HG03442 (cell line): Measurements from ENCODE around the gene PITPNC1.
"Not testable (repeated sequence)": the region's sequence is repeated elsewhere in the genome, so short reads cannot be mapped to it uniquely, and the experiment has no call there.

Source experiments
- ATAC-seq: cut with Tn5 transposase; IDR thresholded peaks from one replicate; pipeline ENCODE4 v1.9.1; 2021; ENCODE audit warnings: mild to moderate bottlenecking, moderate library complexity; ENCODE audit not compliant: unreplicated experiment

Gene PITPNC1

DNA sequence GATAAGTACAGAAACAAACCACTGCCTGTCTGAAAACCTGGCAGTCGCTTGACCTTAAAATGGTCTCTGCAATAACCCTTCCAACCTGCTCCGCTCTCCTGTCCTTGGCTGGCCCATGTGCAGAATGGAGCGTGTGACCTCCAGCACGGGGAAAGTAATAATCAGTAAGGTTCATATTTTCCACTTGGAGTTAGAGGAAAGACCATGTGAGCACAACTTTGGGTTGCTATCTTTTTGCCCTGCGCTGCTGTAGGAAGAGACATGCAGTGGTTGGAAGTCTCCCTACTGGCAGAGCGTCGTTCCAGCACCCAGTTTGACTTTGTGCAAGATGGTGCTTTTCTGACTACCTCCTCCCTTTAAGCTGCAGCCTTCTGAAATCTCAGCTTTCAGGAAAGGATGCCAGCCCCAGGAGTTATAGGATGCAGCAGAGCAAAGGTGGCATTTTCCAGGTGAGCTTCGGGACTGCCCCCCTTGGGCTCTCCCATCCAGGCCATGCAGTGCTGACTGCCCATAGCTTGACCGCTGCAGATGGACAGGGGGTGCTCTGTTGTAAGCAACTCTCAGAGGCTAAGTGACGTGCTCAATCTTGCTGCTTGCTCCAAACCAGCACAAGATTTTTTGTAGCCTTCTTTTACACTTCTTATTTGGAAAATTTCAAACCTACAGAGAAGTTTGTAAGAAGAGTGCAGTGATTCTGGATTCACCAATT is 230.0 kb downstream of the PITPNC1 start:
- no peak for ATAC-seq

DNA sequence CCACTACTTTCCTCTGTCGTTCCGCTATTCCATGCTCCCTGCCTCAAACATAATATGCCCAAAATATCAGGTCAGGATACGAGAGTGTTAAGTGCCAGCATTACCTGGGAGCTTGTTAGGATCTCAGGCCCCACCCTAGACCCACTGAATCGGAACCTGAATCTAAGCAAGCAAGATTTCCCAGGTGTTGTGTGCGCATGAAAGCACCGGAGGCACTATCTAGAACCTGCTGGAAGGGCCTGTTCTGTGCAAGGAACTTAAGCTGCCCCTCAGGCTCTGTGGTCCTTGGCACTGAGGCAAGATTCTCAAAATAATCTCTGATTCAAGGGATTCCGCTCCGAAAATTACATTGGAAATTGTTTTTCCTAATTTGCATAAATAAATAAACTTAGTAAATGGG is 233.0 kb downstream of the PITPNC1 start:
- no peak for ATAC-seq

DNA sequence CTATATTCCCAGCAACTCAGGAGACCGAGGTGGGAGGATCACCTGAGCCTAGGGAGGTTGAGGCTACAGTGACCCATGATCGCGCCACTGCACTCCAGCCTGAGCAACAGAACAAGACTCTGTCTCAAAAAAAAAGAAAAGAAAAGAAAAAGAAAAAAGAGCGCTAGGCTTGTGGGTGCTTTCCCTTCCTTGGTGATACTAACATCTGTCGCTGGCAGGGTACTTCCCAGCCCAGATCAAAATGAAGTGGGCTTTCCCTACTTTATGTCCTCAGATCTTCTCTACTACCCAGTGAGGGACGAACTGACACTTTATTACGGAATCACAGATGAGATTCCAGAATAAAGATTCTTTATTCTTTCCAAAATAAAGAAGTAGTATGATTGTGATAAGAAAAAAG is 236.9 kb downstream of the PITPNC1 start:
- ATAC-seq: no peak

DNA sequence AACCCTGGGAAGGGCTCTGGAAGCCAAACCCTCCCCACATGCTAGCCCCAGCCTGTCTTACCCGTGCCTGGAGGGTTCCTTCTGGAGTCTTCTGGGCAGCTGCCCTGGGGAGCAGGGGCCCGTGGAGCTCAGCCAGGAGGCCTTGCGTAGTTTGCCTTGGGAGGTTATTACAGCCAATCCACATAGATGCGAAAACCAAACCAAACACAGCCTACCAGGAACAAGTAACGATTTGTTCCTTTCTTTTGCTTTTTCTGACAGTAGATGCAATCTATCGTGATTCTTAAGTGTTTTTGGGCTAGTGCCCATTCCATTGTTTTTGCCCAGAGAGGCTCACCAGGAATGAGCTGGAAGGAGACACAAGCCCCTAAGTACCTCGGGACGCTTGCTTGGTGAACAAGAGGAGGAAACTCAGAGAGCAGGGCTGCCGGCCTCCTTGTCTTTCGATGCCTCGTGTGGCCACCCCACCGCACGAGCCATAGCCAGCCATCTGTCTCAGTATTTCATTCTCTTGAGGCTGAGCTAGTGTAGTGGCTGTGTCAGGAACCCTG is 238.0 kb downstream of the PITPNC1 start:
- no peak for ATAC-seq

DNA sequence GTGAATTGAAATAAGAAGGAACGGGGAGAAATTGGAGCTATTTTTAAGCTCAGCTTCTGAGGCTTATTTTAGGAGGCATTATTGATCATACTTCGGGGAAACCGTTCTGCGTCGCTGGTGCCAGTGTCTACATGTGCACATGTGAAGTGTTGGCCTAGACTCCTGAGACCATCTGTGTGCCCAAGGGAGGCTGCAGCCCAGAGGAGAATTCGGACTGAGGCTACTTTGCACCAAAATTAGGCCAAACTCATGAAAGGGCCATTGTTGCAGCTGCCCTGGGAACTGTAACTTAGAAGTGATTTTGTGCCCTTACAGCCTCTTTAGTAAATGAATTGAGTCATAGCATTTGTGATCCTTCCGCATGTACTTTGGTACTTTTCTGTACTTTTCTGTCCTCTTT is 238.7 kb downstream of the PITPNC1 start:
- ATAC-seq: no peak

DNA sequence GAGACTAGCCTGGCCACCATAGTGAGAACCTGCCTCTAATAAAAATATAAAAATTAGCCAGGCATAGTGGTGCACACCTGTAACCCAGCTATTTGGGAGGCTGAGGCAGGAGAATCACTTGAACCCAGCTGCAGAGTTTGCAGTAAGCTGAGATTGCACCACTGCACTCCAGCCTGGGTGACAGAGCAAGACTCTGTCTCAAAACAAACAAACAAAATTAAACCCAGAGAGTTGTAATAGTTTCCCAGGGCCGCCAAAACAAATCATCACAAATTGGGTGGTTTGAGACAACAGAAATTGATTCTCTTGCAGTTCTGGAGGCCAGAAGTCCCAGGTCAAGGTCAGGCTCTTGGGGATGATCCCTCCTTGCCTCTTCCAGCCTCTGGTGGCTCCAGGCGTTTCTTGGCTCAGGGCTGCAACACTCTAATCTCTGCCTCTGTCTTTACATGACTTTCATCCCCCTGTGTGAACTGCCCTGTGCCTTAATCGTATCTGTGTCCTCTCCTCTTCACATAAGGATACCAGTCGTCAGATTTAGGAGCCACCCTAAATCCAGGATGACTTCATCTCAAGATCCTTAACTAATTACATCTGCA is 240.3 kb downstream of the PITPNC1 start:
- ATAC-seq: no peak

DNA sequence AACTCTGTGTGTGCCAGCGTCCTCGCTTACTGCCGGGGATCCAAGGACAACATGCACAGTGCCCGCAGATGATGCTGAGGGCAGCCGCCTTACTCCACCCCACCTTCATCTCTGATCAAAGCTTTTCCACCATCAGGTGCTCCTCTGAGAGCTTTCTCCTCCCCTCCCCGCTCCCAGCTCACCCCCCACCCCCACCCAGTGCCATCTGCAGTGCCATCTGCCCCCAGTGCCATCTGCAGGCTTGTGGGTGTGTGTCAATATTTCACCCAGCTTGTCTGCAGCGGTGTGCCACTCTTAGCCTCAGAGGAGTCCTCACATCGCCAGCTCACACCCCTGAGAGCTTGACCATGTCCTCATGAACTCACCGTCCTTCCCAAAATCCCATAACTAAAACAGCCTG is 242.5 kb downstream of the PITPNC1 start:
- no peak for ATAC-seq

DNA sequence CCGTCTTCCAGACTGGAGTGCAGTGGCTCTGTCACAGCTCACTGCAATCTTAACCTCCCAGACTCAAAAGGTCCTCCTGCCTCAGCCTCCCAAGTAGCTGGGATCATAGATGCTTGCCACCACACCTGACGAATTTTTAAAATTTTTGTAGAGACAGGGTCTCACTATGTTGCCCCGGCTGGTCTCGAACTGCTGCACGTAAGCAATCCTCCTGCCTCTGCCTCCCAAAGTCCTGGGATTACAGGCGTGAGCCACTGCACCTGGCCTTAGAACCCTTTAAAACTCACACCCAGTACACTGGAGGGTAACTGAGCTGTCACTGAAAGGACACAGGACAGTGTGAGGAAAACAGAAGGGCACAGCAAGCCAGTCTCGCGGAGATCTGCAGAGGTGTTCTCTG is 243.0 kb downstream of the PITPNC1 start:
- no peak for ATAC-seq

DNA sequence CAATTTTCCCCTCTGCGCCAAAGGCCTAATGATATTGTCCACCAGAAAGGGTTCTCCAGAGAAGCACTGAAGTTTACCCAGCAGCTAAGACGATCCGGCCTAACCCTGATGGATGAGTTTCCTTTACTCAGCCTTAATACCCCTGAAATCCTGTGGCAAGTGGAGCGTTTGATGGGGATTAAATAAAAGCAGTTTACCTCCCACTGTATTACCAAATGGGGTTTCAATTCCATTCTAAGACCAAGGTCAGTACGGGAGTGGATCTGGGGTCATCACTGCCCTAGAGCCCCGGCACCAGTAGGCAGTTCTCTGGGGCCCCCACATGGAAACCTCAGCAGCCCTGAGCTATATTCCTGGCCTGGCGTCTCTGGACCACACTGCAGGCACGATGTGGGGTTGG is 243.6 kb downstream of the PITPNC1 start:
- no peak for ATAC-seq

DNA sequence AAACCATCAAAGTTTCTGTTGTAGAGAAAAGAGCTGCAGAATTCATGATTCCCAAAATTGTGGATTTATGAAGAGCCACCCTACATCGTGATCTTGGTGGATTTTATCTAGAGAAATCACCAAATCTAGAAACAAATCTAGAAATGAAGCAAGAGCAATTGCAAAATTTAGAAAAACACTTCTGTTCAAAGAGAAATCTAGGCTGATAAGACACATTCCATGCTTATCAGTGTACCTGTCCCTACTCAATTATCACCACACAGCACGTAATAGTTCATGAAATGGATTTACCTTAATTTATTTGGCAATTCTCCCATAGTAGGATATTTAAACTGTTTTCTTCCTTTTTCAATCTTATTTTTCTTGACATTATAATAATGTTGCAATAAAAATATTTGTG is 246.7 kb downstream of the PITPNC1 start:
- no peak for ATAC-seq

DNA sequence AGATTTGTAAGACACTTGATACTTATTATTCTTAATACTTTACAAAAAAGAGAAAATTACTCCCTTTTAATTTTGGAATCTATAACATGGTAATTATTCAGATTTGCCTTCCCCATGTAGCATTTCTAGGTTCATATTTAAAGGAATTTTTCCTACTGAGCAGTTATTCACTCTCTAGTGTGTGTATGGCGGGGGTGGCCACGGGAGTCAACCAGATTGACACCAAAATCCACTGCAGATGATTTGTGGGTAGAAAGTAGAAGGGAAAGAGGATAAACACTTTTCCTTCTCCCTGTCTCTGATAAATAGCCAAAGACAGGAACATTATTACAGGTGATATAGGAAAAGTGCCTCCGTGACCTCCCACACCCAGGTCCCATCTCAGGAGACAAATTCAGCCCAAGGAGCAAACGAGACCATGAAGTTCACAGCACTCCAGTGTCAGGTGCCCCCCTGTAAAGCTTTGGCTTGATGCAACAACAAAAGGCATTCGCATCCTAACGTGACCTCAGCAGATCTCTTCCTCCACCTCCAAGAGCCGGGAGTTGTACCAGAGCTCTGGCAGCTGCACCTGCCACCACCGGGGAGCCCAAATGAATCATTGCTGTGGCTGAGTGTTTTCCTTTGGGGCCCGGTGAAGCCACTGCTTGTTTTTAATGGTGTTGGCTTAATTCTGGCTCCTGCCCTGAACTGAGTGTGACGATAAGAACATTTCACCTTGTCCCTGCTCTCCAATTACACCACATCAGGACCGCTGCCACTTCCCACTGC is 248.0 kb downstream of the PITPNC1 start:
- no peak for ATAC-seq

DNA sequence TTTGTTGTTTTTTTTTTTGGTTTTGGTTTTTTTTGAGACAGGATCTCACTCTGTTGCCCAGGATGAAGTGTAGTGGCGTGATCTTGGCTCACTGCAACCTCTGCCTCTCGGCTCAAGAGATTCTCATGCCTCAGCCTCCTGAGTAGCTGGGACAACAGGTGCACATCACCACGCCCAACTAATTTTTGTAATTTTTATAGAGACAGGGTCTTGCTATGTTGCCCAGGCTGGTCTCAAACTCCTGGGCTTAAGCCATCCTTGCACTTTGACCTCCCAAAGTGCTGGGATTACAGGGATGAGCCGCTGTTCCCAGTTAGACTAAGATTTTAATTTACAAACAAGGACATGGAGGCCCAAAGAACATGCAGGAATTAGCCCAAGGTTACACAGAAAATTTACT is 248.9 kb downstream of the PITPNC1 start:
- no peak for ATAC-seq

DNA sequence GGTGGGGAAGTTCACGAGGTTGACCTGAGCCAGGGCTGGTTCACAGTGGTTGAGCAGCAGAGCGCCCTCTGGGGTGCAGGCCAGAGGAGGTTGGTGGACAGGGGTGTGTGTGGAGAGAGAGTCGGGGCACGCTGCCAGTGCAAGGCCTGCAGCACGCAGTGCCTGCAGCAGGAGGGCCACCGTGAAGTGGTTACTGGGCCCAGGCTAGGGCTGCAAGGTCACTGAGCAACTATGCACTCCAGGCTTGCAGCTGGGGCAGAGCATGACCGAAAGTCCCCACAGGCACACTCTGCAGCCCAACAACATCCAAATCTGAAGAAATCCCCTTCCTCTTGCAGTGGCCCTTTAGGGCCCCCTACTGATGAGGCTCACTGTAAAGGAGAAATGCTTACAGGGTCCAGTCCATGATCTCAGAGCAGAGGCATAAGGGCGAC is 251.5 kb downstream of the PITPNC1 start:
- ATAC-seq: no peak

DNA sequence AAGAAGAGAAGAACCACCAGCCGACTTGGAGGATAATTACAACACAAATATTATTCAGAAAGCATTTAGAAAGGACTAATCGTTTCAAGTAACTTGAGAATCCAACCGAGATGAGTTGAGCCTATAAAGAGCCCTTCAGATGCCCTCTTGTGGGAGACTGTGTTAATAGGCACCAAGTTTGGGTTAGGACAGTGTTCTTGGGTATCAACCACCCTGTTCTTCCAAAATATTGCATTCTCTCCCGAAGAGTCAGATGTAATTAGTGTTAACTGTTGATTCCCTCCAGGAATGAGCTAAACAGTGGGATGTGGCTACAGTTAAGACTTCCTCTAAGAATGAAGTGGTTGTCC is 252.9 kb downstream of the PITPNC1 start:
- ATAC-seq: no peak

DNA sequence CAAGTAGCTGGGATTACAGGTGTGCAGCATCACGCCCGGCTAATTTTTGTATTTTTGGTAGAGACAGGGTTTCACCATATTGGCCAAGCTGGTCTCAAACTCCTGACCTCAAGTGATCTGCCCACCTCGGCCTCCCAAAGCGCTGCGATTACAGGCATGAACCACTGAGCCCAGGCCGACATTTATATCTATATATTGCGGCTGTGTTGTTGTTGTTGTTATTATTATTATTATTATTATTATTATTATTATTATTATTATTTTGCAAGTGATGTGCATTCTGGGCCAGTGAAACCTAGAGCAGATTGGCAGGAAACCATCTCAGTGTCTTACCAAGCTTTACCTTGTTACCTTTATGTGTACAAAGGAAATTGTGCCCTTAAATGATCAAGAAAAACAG is 253.8 kb downstream of the PITPNC1 start:
- not testable (repeated sequence) for ATAC-seq

DNA sequence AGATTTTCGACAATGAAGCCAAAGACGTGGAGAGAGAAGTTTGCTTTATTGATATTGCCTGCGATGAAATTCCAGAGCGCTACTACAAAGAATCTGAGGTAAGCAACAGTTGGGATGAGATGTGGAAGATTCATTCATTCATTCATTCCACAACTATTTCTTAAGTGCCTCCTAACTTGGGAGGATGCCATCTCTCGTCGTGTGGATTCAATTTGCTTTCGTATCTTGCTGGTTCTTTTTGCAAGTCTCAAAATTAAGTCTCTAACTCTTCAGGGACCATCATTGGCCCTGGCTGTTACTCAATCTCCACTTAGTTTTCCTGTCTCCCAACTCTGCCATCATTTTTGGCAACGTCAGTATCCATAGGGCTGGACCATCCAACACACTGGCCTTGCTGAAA is 255.1 kb downstream of the PITPNC1 start:
- no peak for ATAC-seq

DNA sequence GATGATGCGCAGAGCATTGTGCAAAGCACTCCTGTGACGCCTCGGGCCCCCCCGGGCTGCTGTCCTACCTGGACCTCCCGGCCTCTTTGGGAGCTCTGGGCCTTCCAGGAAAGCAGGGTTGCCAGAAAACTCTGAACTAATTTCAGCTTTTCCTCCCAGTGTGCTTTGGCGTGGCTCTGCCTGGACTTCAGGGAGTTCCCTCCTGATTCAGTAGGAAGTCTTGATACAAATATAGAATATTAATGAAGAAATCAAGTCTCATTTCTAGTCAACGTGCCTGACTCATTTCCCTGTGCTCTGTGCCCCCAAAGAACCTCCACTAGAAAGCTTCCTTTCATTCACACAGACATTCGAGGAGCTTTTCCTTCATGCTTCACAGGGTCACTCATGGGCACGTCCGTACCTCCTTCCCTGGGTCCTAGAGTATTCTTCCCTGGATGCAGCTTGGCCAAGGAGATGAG is 256.7 kb downstream of the PITPNC1 start:
- ATAC-seq: no peak

DNA sequence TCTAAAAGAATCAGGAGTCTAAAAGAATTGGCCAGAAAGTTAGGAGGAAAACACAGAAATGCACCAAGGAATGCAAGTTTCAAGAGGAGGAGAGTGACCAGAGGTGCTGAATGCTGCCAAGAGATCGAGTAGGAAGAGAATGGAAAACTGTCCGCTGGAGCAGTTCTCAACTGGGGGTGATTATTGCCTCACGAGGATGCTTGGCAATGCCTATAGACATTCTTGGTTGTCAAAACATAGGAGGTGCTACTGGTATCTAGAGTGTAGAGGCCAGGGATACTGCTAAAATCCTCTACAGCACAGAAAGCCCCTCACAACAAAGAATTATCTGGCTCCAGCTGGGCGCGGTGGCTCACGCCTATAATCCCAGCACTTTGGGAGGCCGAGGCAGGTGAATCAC is 258.6 kb downstream of the PITPNC1 start:
- ATAC-seq: no peak

DNA sequence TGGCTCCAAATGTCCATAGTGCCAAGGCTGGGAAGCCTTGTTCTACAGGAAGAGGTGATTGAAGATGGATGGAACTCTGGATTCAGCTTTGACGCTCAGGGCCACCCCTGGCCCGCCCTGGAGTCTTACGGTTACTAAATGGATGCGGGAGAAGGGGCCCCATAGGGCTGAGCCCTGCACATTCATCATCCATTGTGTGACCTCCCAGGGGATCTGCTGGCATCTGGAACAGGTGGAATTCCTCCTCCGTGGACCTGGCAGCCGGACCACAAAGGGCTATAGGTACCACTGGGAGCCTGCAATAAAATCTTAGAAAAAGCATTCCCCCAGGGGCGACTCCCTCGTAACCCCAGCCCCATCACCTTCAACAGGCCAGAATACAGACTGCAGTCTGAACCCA is 259.2 kb downstream of the PITPNC1 start:
- no peak for ATAC-seq

DNA sequence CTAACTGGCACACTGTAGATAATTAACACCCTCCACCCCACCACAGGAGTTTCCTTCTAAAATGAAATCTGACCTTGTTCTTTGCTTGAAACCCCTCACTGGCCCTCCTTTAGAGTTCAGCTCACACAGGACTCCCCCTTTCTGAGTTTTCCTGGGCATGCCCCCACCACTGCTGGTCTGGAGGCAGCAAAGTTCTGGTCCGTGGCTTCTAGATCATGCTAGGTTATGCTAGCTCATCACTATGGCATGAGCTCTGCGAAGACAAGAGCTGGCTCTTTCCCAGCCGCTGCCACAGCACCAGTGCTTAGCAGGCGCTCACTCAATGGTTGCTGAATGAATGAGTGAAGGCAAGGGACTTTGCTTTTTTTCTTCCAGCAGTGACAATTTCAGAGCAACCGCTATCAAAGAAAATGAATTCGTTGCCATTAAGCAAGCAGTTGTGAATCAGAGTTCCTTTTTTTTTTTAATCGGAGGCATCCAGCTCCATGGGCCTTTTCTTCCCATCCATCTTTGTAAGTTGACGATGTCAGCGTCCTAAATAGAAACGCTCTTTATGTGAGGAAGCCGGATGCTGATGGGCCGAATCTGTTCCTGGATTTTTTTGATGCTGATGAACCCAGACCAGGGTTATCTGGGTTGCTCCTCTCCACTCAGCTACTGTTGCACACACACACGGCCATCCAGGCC is 259.9 kb downstream of the PITPNC1 start:
- ATAC-seq: no peak

DNA sequence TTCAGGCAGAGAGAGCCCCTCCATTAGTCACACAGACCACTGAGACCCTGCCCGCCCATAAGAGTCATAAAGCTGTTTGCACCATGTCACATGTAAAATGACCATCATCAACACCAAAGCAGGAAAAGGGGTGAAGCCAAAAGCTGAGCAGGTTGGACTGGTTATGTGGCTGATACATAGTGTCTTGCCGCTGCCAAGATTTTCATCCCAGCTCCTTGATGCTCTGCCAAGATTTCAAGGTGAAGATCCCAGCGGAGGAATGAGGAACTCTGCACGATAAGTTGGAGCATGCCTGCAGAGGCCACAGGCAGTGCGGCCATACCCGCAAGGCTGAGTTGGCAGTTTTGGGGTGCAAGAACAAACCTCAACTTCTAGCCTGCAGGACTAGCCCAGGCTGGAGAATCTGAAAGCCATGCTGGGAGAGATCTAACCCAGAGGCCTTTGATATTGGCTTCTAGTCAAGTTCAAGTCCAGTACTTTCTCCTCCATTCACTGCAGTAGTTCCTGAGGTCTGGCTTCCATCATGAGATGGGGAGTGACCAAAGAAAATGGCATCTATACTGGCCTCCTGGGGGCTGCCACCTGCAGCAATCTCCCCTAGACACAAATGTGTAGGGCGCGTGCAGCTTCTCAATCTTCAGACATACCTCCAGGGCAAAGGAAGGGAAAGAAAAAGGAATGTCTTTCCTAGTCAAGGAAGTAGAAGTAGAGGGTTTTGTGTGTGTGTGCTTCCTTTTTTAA is 261.0 kb downstream of the PITPNC1 start:
- ATAC-seq: no peak
